NCI-H524 treated with DMSO at 0.1 percent for 48 hours (cell line): Measurements from ENCODE around the gene CALY.
"Not testable (repeated sequence)": the region's sequence is repeated elsewhere in the genome, so short reads cannot be mapped to it uniquely, and the experiment has no call there.

Source experiments
- DNase-seq: peaks from one replicate; lab custom pipeline; 2025; lab: John Stamatoyannopoulos, UW

Gene CALY, protein sequence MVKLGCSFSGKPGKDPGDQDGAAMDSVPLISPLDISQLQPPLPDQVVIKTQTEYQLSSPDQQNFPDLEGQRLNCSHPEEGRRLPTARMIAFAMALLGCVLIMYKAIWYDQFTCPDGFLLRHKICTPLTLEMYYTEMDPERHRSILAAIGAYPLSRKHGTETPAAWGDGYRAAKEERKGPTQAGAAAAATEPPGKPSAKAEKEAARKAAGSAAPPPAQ

DNA sequence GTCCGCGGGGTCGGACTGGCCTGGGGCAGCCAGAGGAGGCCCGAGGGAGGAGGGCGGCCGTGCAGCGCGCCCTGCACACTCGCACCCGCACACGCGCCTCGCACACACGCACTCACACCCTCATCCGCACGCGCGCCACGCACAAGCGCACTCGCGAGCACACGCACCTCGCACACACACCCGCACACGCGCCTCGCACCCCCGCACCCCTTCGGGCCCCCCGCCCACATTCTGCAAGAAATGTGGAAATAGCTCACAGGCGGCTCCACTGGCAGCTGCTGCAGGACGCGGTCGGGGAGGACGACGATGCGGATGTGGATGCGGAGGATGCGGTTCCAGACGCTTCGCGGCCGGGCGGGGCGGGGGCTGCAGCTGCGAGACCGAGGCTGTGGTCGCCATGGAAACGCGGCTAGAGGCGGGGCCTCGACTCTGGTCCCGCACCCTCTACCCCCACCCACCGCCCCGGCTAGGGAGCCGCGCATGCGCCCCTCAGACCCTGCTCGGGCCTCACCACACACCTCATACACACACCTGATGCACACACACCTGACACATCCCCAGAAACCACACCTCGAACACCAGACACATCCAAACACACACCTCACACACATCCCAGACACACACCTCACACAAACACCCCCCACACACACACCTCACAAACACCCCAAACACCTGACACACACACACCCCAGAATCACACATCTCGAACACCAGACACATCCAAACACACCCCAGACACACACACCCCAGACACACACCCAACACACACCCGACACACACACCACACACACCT lies at the start of gene CALY:
CALY (minus strand) TSS at position 320 of the 793 bp plus-strand sequence. CDS start 7,907 bp downstream, outside the sequence.
- DNase-seq, result no peak

DNA sequence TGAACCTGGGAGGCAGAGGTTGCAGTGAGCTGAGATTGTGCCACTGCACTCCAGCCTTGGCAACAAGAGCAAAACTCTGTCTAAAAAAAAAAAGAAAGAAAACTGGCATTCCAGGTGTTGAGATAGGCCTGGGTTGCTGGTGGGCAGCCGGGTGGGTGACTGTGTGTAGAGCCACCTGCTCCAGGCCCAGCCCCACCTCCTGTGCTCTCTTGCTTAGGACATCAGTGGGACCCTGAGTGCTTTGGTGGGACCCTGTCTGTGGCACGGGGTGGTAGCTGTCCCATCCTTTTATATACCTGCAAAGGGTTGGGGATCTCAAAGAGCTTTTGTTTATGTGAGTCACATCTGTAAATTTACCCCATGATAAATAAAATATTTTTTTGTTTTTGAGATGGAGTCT lies 48.5 kb upstream of the CALY start:
- no peak for DNase-seq

DNA sequence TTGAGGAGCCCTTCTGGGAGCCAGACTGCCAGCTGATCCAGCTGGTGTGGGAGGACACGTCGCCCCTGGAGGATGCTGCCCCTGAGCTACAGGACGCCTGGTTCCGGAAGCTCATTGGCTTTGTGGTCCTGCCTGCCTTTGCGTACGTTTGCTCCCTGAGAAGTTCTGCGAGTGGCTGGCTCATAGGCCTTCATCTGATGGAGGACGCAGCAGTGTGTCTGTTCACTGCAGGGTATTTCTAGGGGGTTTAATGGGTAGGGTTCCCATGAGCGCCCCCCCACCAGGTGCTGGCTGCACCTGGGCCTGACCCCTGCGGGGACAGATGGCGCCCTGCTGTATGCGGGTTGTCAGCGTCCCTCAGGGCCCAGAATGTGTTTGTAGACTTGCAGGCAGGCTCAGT lies 47.4 kb upstream of the CALY start:
- DNase-seq, result no peak

DNA sequence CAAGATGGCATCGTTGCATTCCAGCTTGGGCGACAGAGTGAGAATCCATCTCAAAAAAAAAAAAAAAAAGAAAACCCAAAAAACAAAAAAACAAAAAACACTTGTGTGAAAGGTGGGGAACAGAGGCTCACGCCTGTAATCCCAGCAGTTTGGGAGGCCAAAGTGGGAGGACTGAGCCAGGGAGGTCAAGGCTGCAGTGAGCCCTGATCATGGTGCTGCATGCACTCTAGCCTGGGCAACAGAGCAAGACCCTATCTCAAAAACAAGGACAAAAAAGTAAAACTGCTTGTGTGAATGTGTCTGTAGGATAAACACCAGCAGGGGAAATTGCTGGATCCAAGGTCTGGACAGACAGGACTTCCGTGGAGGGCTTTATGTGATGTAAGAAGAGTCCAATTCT lies 46.9 kb upstream of the CALY start:
- no peak for DNase-seq

DNA sequence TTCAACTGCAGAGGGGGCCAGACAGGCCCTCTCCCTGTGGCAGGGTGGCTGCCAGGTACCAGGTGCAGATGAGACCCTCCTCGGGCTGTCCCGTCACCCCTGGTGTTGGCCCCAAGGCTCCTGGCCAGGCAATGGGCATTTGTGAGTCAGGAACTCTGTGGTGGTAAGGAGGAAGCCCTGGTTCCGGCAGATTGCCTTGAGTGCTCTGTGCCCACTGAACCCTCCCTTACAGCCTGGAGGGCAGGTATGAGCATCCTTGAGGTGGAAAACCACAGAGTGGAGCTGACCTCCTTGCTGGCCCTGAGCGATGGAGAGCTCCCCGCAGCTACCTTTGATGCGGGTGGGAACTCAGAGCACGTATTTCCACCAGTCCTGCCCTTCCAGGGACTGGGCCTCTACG lies 44.3 kb upstream of the CALY start:
- DNase-seq, result no peak

DNA sequence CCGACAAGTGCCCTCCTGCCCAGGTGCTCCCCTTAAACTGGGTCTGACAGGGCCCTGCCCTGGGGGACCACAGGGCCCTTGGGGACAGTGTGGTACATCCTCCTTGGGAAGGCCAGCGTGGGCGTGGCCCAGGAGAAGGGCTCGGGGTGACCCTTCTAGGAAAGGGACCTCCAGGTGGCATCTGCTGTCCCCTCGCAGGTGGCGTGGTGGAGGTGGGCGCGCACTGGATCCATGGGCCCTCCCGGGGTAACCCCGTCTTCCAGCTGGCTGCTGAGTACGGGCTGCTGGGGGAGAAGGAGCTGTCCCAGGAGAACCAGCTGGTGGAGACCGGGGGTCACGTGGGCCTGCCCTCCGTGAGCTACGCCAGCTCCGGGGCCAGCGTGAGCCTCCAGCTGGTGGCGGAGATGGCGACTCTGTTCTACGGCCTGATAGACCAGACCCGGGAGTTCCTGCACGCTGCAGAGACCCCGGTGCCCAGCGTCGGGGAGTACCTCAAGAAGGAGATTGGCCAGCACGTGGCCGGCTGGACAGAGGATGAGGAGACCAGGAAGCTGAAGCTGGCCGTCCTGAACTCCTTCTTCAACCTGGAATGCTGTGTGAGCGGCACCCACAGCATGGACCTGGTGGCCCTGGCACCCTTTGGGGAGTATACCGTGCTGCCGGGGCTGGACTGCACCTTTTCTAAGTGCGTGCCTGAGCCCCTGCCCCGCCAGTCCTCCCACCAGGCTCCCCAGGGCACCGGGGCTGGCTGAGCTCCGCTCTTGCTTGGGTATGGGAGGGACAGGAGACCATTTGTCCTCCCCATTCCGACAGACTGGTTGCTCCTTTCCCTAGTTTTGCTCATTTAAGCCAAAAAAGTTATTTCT lies 43.3 kb upstream of the CALY start:
- no peak for DNase-seq

DNA sequence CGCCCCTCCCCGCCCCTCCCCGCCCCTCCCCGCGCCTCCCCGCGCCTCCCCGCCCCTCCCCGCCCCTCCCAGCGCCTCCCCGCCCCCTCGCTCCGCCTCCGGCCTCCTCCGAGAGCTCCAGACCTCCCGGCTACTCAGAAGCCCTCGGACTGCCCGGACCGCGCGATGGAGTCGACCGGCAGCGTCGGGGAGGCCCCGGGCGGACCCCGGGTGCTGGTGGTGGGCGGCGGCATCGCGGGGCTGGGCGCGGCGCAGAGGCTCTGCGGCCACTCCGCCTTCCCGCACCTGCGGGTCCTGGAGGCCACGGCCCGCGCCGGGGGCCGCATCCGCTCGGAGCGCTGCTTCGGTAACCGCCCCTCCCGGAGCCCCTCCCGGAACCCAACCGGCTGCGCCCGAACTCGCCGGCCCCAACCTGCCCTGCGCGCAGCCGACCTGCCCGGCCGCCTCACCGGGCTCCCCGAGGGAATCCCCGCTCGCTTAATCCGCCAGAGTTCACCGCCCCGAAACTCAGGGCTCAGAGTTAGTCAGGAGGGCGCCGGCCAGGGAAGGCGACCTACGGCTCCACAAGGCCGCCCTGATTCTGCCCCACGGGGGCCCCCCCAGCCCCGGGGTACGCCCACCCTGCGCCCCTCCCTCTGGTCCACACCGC lies 42.6 kb upstream of the CALY start, which contains the start of gene PAOX:
PAOX (plus strand) TSS at position 111 of the 649 bp plus-strand sequence; CDS start at position 166, 55 bp downstream.
- no peak for DNase-seq

DNA sequence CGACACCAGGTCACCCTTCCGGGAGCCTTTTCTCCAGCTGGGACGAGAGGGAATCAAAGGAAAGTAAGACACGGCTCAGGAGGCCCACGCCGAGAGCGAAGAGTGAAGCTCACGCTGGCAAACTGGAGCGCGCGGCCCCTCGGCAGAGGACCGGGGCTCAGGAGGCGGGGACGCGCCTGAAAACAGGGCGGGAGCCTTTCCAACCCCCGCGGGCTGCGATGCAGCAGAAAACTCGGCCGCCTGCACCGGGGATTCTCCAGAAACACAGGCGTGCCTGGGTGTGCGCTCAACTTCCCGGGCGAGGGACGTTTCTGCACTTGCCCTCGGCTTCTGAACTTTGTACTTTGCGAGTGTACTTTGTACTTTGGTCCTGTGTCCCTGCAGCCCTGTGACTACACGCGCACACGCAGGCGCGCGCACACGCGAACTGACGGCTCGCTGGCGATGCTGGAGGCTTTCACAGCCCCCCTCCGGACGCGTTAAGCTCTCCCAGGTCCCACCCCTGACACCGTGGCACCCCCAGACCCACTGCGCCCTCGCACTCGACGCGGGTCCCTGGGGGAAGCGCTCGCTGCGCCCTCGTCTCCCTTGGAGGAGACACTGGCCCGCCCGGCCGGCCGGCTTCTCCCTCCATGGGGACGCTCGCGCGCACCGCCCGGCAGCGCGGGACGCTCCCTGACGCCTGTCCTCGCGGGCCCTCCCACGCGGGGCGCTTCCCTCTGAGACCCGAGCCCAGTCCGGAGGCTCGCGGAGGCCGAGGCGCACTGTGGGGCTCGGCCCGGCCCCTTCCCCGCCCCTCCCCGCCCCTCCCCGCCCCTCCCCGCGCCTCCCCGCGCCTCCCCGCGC lies 41.8 kb upstream of the CALY start:
- DNase-seq, result no peak

DNA sequence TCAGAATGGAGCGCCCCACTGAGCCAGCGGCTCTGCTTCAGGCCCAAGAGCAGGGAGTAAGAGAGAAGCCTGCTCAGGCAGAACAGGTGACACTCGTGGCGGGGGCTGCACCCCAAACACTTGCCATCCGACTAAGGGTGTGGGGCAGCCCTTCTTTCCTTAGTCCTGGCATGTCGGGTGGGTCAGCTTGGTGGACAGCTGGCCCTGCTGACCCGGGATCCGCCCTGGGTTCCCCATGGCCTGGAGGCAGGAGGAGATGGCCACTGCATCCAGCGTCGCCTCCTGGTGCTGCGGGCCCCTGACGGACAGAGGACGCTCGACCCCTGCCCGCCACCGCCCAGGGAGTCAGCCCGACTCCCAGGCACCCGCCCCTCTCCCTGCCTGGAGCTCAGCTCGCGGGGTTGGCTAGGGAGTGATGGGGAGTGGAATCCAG lies 41.1 kb upstream of the CALY start:
- no peak for DNase-seq

DNA sequence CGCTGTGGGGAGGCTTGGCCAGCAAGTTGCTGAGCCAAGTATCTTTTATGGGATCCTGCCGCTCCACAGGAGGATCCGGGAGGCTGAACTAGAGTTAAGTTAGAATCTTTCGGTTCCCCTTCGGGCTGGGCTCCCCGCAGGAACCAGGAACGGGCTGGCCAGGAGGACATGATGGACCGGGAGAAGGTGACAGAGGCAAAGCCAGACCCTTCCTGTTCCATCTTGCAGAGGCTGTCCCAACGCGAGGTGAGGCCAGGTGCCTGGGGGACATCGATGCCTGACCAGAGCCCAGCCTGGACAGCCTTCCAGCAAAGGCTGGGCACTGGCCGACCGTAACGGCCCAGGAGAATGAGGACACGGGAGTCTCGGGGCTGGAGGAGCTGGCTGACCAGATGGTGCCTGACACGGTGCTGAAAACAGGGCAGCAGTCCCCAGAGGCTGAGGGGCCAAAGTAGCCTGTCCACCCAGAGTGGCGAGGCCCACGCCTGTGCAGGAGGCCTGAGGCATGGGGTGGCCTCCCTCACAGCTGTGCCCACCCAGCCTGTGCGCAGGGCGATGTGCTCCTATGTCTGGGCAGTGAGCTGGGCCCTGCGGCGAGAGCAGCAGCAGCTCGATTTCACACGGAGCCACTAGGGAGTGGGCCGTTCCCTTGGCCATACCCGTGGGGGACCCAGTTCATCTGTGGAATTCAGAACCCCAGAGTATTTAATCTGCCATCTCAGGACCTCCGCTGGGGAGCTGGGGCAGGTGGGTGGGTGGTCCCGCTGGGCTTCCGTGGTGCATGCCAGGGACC lies 40.5 kb upstream of the CALY start:
- DNase-seq, result no peak

DNA sequence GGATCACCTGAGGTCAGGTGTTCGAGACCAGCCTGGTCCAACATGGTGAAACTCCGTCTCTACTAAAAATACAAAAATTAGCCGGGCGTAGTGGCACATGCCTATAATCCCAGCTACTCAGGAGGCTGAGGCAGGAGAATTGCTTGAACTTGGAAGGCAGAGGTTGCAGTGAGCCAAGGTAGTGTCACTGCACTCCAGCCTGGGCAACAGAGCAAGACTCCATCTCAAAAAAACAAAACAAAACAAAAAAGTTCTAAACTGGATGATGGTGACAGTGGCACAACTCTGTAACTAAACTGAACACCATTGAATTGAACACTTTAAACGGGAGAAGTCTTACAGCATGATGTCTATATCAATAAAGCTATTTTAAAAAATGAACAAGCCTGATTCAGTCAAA lies 39.5 kb upstream of the CALY start:
- not testable (repeated sequence) for DNase-seq

DNA sequence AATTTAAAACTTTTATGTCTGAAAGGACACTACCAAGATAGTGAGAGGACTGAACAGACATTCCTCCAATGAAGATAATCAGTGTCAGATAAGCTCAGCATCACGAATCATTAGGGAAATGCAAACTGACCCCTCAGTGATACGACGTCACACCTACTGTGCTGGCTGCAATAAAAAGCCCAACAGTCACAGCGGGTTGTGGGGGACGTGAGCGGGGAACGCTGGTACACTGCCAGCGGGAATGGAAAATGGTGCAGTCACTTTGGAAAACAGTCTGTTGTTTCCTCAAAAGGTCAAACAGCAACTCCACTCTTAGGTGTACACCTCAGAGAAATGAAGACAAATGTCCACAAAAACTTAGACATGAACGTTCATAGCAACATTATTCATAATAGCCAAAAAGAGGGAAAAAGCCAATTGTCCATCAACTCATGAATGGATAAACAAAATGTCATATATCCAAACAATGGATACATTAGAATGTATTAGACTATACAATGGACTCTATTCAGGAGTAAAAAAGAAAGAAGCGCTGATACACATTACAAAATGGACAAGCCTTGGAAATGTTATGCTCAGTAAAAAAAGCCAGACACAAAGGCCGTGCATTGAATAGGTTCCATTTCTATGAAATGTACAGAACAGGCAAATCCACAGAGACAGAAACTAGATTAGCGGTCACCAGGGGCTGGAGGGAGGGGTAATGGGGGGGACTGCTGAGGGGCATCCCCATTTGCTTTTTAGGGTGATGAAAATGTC lies 38.8 kb upstream of the CALY start:
- DNase-seq, result no peak

DNA sequence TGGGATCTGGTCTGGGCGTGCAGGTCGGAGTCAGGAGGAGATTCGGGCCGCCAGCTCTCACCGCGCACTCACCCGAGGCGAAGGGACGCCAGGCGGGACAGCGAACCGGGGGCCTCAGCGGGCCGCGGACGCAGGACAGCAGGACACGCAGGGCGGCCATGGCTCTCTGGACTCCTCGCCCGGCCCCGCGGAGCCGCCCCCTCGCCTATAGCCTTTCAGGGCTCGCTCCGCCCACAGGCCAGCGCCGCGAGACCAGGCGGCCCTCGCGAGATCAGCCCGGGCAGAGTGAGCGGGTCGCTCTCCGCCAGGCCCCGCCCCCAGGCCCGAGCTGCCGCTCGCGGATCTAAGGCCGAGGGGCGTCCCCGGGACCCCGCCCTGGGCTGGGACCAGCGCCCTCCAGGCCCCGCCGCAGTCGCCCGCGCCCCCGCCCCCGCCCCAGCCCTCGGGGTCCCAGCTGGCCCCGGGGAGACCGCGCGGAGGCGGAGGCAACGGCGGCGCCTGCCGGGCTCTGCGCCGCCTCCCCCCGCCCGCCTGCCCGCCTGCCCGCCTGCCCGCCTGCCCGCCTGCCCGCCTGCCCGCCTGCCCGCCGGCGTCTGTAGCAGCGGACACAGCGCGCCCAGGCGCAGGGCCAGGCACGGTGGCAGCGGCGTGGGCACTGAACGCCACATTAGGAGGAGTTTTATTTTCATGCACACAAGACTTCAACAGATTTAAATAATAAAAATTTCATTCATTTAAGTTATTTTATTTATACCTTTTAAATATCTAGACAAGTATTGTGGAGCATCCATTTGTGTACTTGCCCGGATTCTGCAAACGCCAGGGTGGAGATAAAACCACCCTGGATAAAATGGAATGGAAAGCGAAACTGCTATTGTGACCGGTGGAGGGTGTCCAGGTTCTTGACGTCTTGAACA lies 36.7 kb upstream of the CALY start, which contains the start of gene ECHS1:
ECHS1 (minus strand) TSS at position 181 of the 917 bp plus-strand sequence; CDS start at position 160, 21 bp downstream.
- DNase-seq, result no peak

DNA sequence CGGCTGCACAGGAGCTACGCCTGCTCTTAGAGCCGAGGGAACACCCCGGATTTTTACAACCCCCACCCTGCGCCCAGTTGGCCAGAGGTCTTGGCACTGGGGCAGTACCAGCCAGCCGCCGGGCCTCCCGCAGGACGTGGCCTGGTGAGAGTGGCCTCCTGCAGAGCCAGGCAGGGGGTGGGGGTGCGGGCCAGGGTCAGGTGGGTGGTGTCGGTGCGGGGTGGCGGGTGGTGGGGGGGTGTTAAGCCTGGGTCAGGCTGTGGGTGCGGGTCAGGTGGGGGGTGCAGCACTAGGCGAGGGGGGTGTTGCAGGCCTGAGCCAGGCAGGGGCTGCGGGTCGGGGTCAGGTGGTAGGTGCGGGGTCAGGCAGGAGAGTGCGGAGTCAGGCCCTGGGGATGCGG lies 35.8 kb upstream of the CALY start:
- no peak for DNase-seq

DNA sequence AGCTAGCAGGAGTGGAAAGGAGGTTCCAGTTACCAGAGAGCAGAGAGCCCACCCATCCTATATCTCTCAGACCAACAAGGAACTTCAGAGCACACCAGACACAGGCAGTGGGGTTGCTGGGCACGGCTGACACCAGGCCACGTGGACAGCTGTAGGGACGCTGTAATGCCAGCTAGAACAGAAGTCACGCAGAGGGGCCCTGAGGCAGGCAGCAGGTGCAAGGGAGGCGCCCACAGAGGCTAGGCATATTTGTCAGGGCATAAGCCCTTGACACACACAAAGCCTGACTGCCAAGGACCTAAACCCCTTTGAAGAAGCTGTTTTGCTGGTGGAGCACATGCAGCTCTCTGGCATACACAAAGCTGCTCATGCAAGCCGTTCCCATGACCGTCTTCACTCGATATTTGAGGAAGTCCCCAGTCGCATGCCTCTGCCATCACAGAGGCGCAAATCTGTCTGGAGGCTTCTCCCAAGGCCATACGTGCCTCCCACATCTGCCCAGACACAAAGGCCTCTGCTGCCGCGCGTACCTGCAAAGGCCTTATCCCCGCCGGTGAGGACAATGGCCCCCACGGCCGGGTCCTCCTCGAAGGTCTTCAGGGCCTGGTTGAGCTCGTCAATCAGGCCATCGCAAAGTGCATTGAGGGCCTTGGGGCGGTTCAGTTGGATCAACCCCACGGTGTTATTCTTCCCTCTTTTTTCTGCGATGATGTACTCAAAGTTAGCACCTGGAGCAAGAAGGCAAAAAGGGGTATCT lies 33.5 kb upstream of the CALY start:
- DNase-seq, result no peak

DNA sequence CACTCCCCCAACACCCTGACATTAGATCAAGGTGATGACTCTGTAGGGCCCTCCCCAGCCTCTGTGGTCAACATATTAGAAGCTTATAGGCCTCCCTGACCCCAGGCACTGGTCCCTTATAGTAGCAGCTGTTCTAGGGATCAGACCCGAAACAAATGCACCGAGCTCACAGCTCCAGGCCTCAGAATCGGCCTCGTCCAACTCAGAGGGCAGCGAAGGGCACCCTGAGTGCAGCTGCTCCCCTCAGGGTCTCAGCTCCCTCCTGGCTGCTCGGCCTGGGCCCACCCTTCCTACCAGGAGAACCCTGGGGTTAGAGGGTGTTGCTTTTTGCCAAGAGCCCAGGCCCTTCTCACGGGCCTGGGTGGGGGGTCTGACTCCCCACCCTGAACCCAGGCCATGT lies 31.5 kb upstream of the CALY start:
- no peak for DNase-seq

DNA sequence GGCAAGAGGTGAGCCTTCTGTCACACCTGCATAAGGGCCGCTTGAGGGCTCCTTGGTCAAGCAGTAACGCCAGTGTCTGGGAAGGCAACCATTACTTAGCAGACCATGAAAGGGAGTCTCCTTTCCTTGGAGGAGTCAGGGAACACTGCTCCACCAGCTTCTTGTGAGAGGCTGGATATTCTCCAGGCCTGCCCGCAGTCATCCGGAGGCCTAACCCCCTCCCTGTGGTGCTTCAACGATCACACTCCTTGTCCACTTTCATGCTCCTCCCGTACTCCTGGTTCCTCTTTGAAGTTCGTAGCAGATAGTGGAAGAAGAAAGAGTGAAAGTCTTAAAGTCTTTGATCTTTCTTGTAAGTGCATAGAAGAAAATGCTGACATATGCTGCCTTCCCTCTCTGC lies 30.8 kb upstream of the CALY start:
- not testable (repeated sequence) for DNase-seq

DNA sequence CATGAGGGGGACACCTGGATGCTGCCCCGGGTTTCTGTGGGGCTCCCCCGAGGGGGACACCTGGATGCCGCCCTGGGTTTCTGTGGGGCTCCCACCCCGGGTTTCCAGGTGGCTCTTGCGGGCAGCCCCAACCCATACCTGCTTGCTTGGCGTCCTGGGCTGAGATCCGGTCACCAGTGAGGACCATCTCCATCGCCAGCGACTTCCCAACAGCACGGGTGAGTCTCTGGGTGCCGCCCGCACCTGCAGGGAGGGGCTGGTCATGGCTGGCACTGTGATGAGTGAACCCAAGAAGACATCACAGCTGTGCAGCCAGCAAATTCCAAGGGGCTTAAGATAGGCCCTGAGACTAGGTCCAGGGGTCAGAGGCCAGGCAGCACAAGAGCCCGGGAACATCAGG lies 30.1 kb upstream of the CALY start:
- no peak for DNase-seq
